ENCODE measurements around the gene PITPNM2. TPM values are rescaled to one million over a fixed set of nuclear protein-coding genes. Genes with fewer than 3 reads are reported as not detected.

PITPNM2 gene
- polyA plus RNA-seq, 1 donor (not counting 4 experiments of a cell fraction or from before 2014, with no cell fraction given) = 1.4 TPM

- no peak for TF ChIP-seq EZH2 (IDR thresholded peaks at IDR 0.05; ENCODE audit: low read length)
- TF ChIP-seq, protein P1, sequence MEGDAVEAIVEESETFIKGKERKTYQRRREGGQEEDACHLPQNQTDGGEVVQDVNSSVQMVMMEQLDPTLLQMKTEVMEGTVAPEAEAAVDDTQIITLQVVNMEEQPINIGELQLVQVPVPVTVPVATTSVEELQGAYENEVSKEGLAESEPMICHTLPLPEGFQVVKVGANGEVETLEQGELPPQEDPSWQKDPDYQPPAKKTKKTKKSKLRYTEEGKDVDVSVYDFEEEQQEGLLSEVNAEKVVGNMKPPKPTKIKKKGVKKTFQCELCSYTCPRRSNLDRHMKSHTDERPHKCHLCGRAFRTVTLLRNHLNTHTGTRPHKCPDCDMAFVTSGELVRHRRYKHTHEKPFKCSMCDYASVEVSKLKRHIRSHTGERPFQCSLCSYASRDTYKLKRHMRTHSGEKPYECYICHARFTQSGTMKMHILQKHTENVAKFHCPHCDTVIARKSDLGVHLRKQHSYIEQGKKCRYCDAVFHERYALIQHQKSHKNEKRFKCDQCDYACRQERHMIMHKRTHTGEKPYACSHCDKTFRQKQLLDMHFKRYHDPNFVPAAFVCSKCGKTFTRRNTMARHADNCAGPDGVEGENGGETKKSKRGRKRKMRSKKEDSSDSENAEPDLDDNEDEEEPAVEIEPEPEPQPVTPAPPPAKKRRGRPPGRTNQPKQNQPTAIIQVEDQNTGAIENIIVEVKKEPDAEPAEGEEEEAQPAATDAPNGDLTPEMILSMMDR (optimal IDR thresholded peaks at IDR 0.05 in 1 of 3, IDR thresholded peaks at IDR 0.05 in 1 of 3, conservative IDR thresholded peaks at IDR 0.05 in 1 of 3; ENCODE audit: extremely low read depth in 1 of 3, insufficient read depth in 2 of 3, low read length in 3 of 3) = no peak
- Histone ChIP-seq H2AFZ (ENCODE audit: control insufficient read depth, low read length) (no peak overlapping the region), H3K27ac (ENCODE audit: control insufficient read depth, insufficient read depth, low read length) (no peak overlapping the region), H4K20me1 (ENCODE audit: control insufficient read depth, extremely low read depth, insufficient read depth, low read length) (no peaks in the 10 kb centered on the region), H3K36me3 (ENCODE audit: control insufficient read depth in 2 of 2, extremely low read depth in 1 of 2, insufficient read depth in 2 of 2, low read length in 2 of 2) (no peaks in the 10 kb centered on the region), H3K9me3 (ENCODE audit: control insufficient read depth, low read depth, low read length) (no peaks in the 10 kb centered on the region), H3K9me1 (ENCODE audit: control insufficient read depth, extremely low read depth, insufficient read depth, low read length) (peaks cover 4% of the 10 kb centered on the region), H3K4me2 (ENCODE audit: control insufficient read depth, extremely low read depth, insufficient read depth, low read depth, low read length) (no peak overlapping the region), H3K4me1 (ENCODE audit: control insufficient read depth, extremely low read depth, insufficient read depth, low read length) (peaks cover 24% of the 10 kb centered on the region), H3K9ac (ENCODE audit: control insufficient read depth, extremely low read depth, insufficient read depth, low read length) (no peak overlapping the region), H3K79me2 (ENCODE audit: control insufficient read depth, insufficient read depth, low read length) (peaks cover 16% of the 10 kb centered on the region), H3K4me3 (ENCODE audit: control insufficient read depth in 2 of 3, extremely low read depth in 1 of 3, insufficient read depth in 2 of 3, low read depth in 1 of 3, low read length in 3 of 3) (no peak overlapping the region), H3K27me3 (ENCODE audit: control insufficient read depth, extremely low read depth, insufficient read depth, low read length) (no peaks in the 10 kb centered on the region)
- DNase-seq (ENCODE audit: low read depth, low spot score) (no peak), FAIRE-seq (no peak)
- dilution Hi-C loops (cut with MboI; ENCODE audit: extremely low pct_ligation_motif_present, low sequenced_read_pairs) = no loop called here
Observed at GRCh38 chr12:123142921-123143735, 7.8 kb downstream of the PITPNM2 start.

DNA sequence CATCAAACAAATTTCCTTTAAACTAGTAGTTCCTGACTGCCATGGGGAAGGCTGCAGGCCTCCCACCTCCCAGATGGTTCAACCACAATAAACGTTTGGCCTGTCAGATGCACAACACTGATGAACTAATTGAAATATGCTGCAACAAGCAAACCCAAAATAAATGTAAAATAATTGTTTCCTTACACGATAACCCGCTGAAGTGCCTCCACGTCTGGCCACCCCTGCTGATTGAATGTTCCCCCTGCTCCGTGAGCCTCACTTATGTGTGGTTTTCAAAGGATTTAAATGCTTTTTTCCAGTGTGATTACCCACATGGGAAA lies 8.4 kb downstream of the PITPNM2 start:
- peaks cover 16% of the 10 kb centered on the region for H3K79me2 ChIP-seq (ENCODE audit: control insufficient read depth, insufficient read depth, low read length)
- no peak overlapping the region for H2AFZ ChIP-seq (ENCODE audit: control insufficient read depth, low read length)
- H3K9me1 ChIP-seq (ENCODE audit: control insufficient read depth, extremely low read depth, insufficient read depth, low read length) = peaks cover 4% of the 10 kb centered on the region
- H3K4me3 ChIP-seq (ENCODE audit: control insufficient read depth in 2 of 3, extremely low read depth in 1 of 3, insufficient read depth in 2 of 3, low read depth in 1 of 3, low read length in 3 of 3) = no peak overlapping the region
- TF ChIP-seq EZH2 (IDR thresholded peaks at IDR 0.05; ENCODE audit: low read length) = no peak
- TF ChIP-seq, protein P1 (optimal IDR thresholded peaks at IDR 0.05 in 1 of 3, IDR thresholded peaks at IDR 0.05 in 1 of 3, conservative IDR thresholded peaks at IDR 0.05 in 1 of 3; ENCODE audit: extremely low read depth in 1 of 3, insufficient read depth in 2 of 3, low read length in 3 of 3) = no peak
- no peaks in the 10 kb centered on the region for H3K36me3 ChIP-seq (ENCODE audit: control insufficient read depth in 2 of 2, extremely low read depth in 1 of 2, insufficient read depth in 2 of 2, low read length in 2 of 2)
- H3K4me2 ChIP-seq (ENCODE audit: control insufficient read depth, extremely low read depth, insufficient read depth, low read depth, low read length) = no peak overlapping the region
- H4K20me1 ChIP-seq (ENCODE audit: control insufficient read depth, extremely low read depth, insufficient read depth, low read length) = no peaks in the 10 kb centered on the region
- no peaks in the 10 kb centered on the region for H3K9me3 ChIP-seq (ENCODE audit: control insufficient read depth, low read depth, low read length)
- no peak for FAIRE-seq
- H3K27me3 ChIP-seq (ENCODE audit: control insufficient read depth, extremely low read depth, insufficient read depth, low read length) = no peaks in the 10 kb centered on the region
- DNase-seq (ENCODE audit: low read depth, low spot score) = no peak
- H3K4me1 ChIP-seq (ENCODE audit: control insufficient read depth, extremely low read depth, insufficient read depth, low read length) = peaks cover 24% of the 10 kb centered on the region
- no peak overlapping the region for H3K9ac ChIP-seq (ENCODE audit: control insufficient read depth, extremely low read depth, insufficient read depth, low read length)
- dilution Hi-C loops (cut with MboI; ENCODE audit: extremely low pct_ligation_motif_present, low sequenced_read_pairs) = no loop called here
- no peak overlapping the region for H3K27ac ChIP-seq (ENCODE audit: control insufficient read depth, insufficient read depth, low read length)
